Stimulated activated memory B cell treated with anti-CD40 and anti-IgM and Interleukin-4, amounts not matched to agents 10 μg/mL and 1 μg/mL and 100 μg/mL, for 72 hours (primary cell): Measurements from ENCODE around the gene UNC5C.
A peak's percentile ranks its signal among the peaks of the same experiment; 100 is the strongest.

Experiments used
- ATAC-seq: fragments of 150-1000 bp; cut with Tn5 transposase; 2 replicates; pipeline ENCODE4 v1.10.0; 2021
- H3K27ac Mint-ChIP-seq: one replicate; pipeline ENCODE4 v1.8.0; 2022; ENCODE audit warnings: mild to moderate bottlenecking, mixed read lengths
- H3K27me3 Mint-ChIP-seq: one replicate; pipeline ENCODE4 v1.8.0; 2022; ENCODE audit warnings: mixed read lengths
- H3K36me3 Mint-ChIP-seq: one replicate; pipeline ENCODE4 v1.8.0; 2022; ENCODE audit warnings: mixed read lengths
- H3K4me1 Mint-ChIP-seq: one replicate; pipeline ENCODE4 v1.8.0; 2022; ENCODE audit warnings: mixed read lengths
- H3K4me3 Mint-ChIP-seq: one replicate; pipeline ENCODE4 v1.8.0; 2022; ENCODE audit warnings: mild to moderate bottlenecking, moderate library complexity, mixed read lengths
- H3K9me3 Mint-ChIP-seq: one replicate; pipeline ENCODE4 v1.8.0; 2022; ENCODE audit warnings: mixed read lengths

Gene UNC5C

GRCh38 chr4:95470622-95471021 is 78.2 kb downstream of the UNC5C start:
- Mint-ChIP-seq H3K27ac (no peak overlapping the region), H3K9me3 (peaks cover 5% of the 10 kb centered on the region), H3K36me3 (no peaks in the 10 kb centered on the region), H3K4me3 (no peak overlapping the region), H3K4me1 (no peaks in the 10 kb centered on the region), H3K27me3 (no peaks in the 10 kb centered on the region)
- ATAC-seq = no peak

GRCh38 chr4:95469617-95470016 is 79.2 kb downstream of the UNC5C start:
- Mint-ChIP-seq H3K27ac (no peak overlapping the region), H3K27me3 (no peaks in the 10 kb centered on the region), H3K4me1 (no peaks in the 10 kb centered on the region), H3K4me3 (no peak overlapping the region), H3K9me3 (peaks cover 5% of the 10 kb centered on the region), H3K36me3 (no peaks in the 10 kb centered on the region)
- ATAC-seq = no peak

GRCh38 chr4:95466791-95467190 is 82.0 kb downstream of the UNC5C start:
- Mint-ChIP-seq H3K4me3 (no peak overlapping the region), H3K4me1 (no peaks in the 10 kb centered on the region), H3K27me3 (no peaks in the 10 kb centered on the region), H3K36me3 (no peaks in the 10 kb centered on the region), H3K9me3 (peaks cover 5% of the 10 kb centered on the region), H3K27ac (no peak overlapping the region)
- no peak for ATAC-seq

GRCh38 chr4:95465010-95465409 is 83.8 kb downstream of the UNC5C start:
- Mint-ChIP-seq H3K36me3 (no peaks in the 10 kb centered on the region), H3K27me3 (no peaks in the 10 kb centered on the region), H3K4me3 (no peak overlapping the region), H3K27ac (no peak overlapping the region), H3K4me1 (no peaks in the 10 kb centered on the region), H3K9me3 (peaks cover 5% of the 10 kb centered on the region)
- no peak for ATAC-seq

- peak; percentile 39 for ATAC-seq
- Mint-ChIP-seq H3K9me3 (peaks cover 5% of the 10 kb centered on the region), H3K27ac (no peak overlapping the region), H3K27me3 (no peaks in the 10 kb centered on the region), H3K4me3 (no peak overlapping the region), H3K4me1 (no peaks in the 10 kb centered on the region), H3K36me3 (no peaks in the 10 kb centered on the region)
Observed at GRCh38 chr4:95462921-95463320, 85.9 kb downstream of the UNC5C start.

DNA sequence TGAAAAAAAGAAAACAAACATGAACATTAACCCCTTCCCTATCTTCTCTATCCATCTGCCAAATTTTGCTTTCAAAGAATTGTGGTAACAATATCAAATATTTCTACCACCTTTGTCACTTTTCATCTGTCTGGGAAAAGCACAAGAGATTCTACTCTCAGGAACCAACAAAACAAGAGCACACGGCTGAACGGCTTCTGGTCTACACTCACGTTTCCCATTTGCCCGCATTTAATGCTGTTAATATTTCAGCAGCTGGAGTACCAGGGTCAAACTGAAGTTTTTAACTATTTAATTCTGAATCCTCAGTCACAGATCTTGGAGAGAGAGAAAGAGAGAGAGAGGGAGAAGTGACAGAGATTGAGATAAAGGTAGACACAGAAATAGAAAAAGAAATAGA is 91.4 kb downstream of the UNC5C start:
- no peaks in the 10 kb centered on the region for H3K4me1 Mint-ChIP-seq
- peaks cover 6% of the 10 kb centered on the region for H3K9me3 Mint-ChIP-seq

DNA sequence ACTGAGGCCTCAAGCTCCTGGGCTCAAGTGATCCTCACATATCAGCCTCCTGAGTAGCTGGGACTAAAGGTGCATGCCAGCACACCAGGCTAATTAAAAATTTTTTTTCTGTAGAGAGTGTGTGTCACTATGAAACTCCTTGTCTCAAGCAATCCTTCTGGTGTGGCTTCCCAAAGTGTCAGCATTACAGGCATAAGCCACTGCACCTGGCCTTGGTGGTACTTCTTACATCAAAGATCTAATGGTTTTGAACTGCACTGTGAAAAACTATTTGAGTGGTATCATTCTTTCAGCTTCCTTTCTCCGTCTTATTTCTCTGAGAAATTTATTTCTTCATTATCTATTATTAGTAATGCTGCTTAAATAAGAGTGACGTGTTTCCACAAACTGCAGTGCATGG is 98.5 kb downstream of the UNC5C start:
- Mint-ChIP-seq H3K4me3 (no peak overlapping the region), H3K4me1 (no peaks in the 10 kb centered on the region), H3K9me3 (peaks cover 3% of the 10 kb centered on the region), H3K27me3 (no peaks in the 10 kb centered on the region), H3K36me3 (no peaks in the 10 kb centered on the region), H3K27ac (no peak overlapping the region)
- no peak for ATAC-seq

More for the DNA sequence above, 91.4 kb downstream of the UNC5C start:
- Mint-ChIP-seq H3K27me3 (no peaks in the 10 kb centered on the region), H3K4me3 (no peak overlapping the region), H3K27ac (no peak overlapping the region), H3K36me3 (no peaks in the 10 kb centered on the region)
- ATAC-seq = no peak

GRCh38 chr4:95446173-95446572 is 102.6 kb downstream of the UNC5C start:
- no peak overlapping the region for H3K27ac Mint-ChIP-seq
- H3K4me3 Mint-ChIP-seq = no peak overlapping the region
- H3K4me1 Mint-ChIP-seq = no peaks in the 10 kb centered on the region
- H3K9me3 Mint-ChIP-seq = peaks cover 3% of the 10 kb centered on the region
- ATAC-seq = no peak
- no peaks in the 10 kb centered on the region for H3K36me3 Mint-ChIP-seq
- no peaks in the 10 kb centered on the region for H3K27me3 Mint-ChIP-seq

DNA sequence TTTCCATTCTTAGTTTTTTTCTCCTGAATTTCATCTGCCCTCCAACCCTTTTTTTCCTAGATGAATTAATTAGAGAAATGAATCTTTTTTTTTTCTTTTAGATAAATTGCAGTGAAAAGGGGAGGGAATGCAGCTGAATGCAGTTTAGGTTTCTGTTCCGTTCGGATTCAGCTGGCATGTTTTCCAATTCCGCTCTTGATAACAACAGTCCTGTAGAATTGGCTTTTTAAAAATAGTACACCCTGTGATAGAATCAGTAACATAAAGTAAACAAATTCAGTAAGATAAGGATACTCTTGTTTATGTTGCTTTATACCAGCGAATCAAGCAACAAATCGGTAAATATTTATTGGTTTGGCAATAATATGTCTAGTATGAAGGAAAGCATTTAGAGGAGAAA is 103.5 kb downstream of the UNC5C start:
- H3K27ac Mint-ChIP-seq = no peak overlapping the region
- ATAC-seq = no peak

GRCh38 chr4:95444812-95445211 is 104.0 kb downstream of the UNC5C start:
- no peak for ATAC-seq
- H3K27me3 Mint-ChIP-seq = no peaks in the 10 kb centered on the region
- no peak overlapping the region for H3K27ac Mint-ChIP-seq
- H3K9me3 Mint-ChIP-seq = peaks cover 3% of the 10 kb centered on the region
- H3K4me3 Mint-ChIP-seq = no peak overlapping the region
- H3K36me3 Mint-ChIP-seq = no peaks in the 10 kb centered on the region
- no peaks in the 10 kb centered on the region for H3K4me1 Mint-ChIP-seq

More for the DNA sequence above, 103.5 kb downstream of the UNC5C start:
- H3K9me3 Mint-ChIP-seq = peaks cover 3% of the 10 kb centered on the region
- H3K36me3 Mint-ChIP-seq = no peaks in the 10 kb centered on the region
- no peaks in the 10 kb centered on the region for H3K27me3 Mint-ChIP-seq
- H3K4me3 Mint-ChIP-seq = no peak overlapping the region
- no peaks in the 10 kb centered on the region for H3K4me1 Mint-ChIP-seq

GRCh38 chr4:95439896-95440295 is 108.9 kb downstream of the UNC5C start:
- ATAC-seq = no peak
- Mint-ChIP-seq H3K27me3 (no peaks in the 10 kb centered on the region), H3K4me1 (no peaks in the 10 kb centered on the region), H3K4me3 (no peak overlapping the region), H3K27ac (no peak overlapping the region), H3K9me3 (no peaks in the 10 kb centered on the region), H3K36me3 (no peaks in the 10 kb centered on the region)

GRCh38 chr4:95439071-95439470 is 109.7 kb downstream of the UNC5C start:
- no peaks in the 10 kb centered on the region for H3K9me3 Mint-ChIP-seq
- no peak overlapping the region for H3K4me3 Mint-ChIP-seq
- ATAC-seq = no peak
- no peak overlapping the region for H3K27ac Mint-ChIP-seq
- no peaks in the 10 kb centered on the region for H3K27me3 Mint-ChIP-seq
- no peaks in the 10 kb centered on the region for H3K36me3 Mint-ChIP-seq
- no peaks in the 10 kb centered on the region for H3K4me1 Mint-ChIP-seq

GRCh38 chr4:95432466-95432865 is 116.3 kb downstream of the UNC5C start:
- Mint-ChIP-seq H3K4me1 (no peaks in the 10 kb centered on the region), H3K27me3 (no peaks in the 10 kb centered on the region)

DNA sequence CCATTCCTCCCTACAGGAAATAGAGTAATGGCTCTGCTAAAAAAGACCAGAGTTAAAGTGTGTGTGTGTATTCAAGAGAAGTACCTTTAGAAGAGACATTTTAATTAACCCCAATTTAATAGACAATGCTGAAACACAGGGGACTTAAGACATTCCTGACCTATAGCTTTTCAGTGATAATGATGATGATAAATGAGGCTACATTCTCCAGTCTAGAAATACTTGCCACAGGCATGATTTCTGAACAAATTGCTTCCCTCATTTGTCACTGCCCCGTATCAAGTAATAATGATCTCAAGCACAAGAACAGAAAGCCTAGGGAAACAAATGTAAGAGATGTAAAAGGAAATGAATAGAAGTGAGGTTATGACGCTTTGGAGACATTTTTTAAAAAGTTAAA is 117.1 kb downstream of the UNC5C start:
- Mint-ChIP-seq H3K4me1 (no peaks in the 10 kb centered on the region), H3K27me3 (no peaks in the 10 kb centered on the region), H3K9me3 (peaks cover 3% of the 10 kb centered on the region), H3K36me3 (no peaks in the 10 kb centered on the region), H3K4me3 (no peak overlapping the region), H3K27ac (no peak overlapping the region)
- ATAC-seq = no peak

More at GRCh38 chr4:95432466-95432865, 116.3 kb downstream of the UNC5C start:
- H3K27ac Mint-ChIP-seq = no peak overlapping the region
- no peak for ATAC-seq
- H3K36me3 Mint-ChIP-seq = no peaks in the 10 kb centered on the region
- no peak overlapping the region for H3K4me3 Mint-ChIP-seq
- H3K9me3 Mint-ChIP-seq = peaks cover 3% of the 10 kb centered on the region

DNA sequence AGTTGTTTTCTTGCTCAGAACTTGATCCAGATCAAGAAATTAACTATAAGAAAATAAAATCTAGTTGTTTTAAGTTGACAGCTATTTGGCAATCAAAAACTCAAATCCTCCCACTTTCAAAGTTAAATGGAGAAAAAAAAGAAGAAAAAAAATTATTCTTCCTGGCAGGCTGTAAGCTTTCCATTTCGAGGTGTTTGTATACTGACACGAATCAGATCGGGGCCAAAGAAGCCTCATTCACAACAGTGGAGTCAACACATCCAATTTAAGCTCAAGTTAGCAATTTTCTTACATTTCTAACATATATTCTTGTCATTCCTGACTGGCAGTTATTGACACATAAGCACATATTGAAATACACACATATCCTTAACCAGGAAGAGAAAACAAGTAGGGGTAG is 119.4 kb downstream of the UNC5C start:
- H3K9me3 Mint-ChIP-seq = peaks cover 6% of the 10 kb centered on the region
- no peaks in the 10 kb centered on the region for H3K4me1 Mint-ChIP-seq
- no peak for ATAC-seq
- no peak overlapping the region for H3K4me3 Mint-ChIP-seq
- H3K27ac Mint-ChIP-seq = no peak overlapping the region
- no peaks in the 10 kb centered on the region for H3K36me3 Mint-ChIP-seq
- H3K27me3 Mint-ChIP-seq = no peaks in the 10 kb centered on the region

- Mint-ChIP-seq H3K4me3 (no peak overlapping the region), H3K36me3 (no peaks in the 10 kb centered on the region), H3K27ac (no peak overlapping the region), H3K9me3 (peaks cover 3% of the 10 kb centered on the region), H3K27me3 (no peaks in the 10 kb centered on the region), H3K4me1 (no peaks in the 10 kb centered on the region)
- ATAC-seq = no peak
Observed at GRCh38 chr4:95428291-95429070, 120.3 kb downstream of the UNC5C start.
